Vagina (tissue), 2 donors: ENCODE data around the gene GCSAM. TPM values are rescaled to one million over a fixed set of nuclear protein-coding genes. Genes with fewer than 3 reads are reported as not detected.

Experiments used
- DNase-seq, 2 donors: peaks; one replicate each; pipeline ENCODE4 v3.0.0-alpha.2; 2017; ENCODE audit errors: extremely low spot score in 2 of 2
- H3K27ac ChIP-seq: fragments of 200-600 bp; sonication (generic); one replicate; pipeline ENCODE4 v1.5.1; 2019
- H3K27me3 ChIP-seq: fragments of 200-600 bp; sonication (generic); one replicate; pipeline ENCODE4 v1.5.1; 2019
- H3K36me3 ChIP-seq, 2 donors: fragments of 200-600 bp; sonication (generic); one replicate each; pipeline ENCODE4 v1.5.1; 2017 to 2019
- H3K4me1 ChIP-seq: fragments of 200-600 bp; sonication (generic); one replicate; pipeline ENCODE4 v1.5.1; 2019
- H3K4me3 ChIP-seq, 2 donors: fragments of 200-600 bp; sonication (generic); 1 replicate in 1 of 2; 2 replicates in 1 of 2; pipeline ENCODE4 v1.5.1; 2016 to 2019
- H3K9me3 ChIP-seq: fragments of 200-600 bp; sonication (generic); one replicate; pipeline ENCODE4 v1.5.1; 2019
- CTCF ChIP-seq, 3 experiments: fragments of 450-650 bp in 2 of 3; fragments of 200-600 bp in 1 of 3; sonication (generic) in 1 of 3; IDR thresholded peaks; one replicate each; pipeline ENCODE4 v1.5.1; 2017 to 2019; ENCODE audit warnings: antibody characterized with exemption in 3 of 3, mild to moderate bottlenecking in 2 of 3, moderate library complexity in 2 of 3
- POLR2A ChIP-seq, 2 donors: fragments of 450-650 bp; IDR thresholded peaks; one replicate each; pipeline ENCODE4 v1.6.1; 2017; ENCODE audit warnings: antibody characterized with exemption in 2 of 2, mild to moderate bottlenecking in 2 of 2, moderate library complexity in 2 of 2
- POLR2AphosphoS5 ChIP-seq, 2 donors: sonication (generic); formaldehyde crosslinking; IDR thresholded peaks; one replicate each; pipeline ENCODE4 v1.9.0; 2017; ENCODE audit warnings: antibody characterized with exemption in 2 of 2, mild to moderate bottlenecking in 2 of 2, low read depth in 1 of 2; ENCODE audit not compliant: insufficient read depth in 1 of 2
- intact Hi-C: fragments of 100-400 bp; cut with DNase I; formaldehyde crosslinking; loops from one replicate; pipeline ENCODE4 v1.15.1; 2023
- total RNA-seq: library from RNA; depleted of rRNA; stranded (reverse); fragments of >200 nt; gene quantifications from one replicate; pipeline ENCODE4 v1.2.3, GENCODE V29; 2016

Gene GCSAM
- total RNA-seq, 1 donor from 2014 or later: 1.5 TPM

DNA sequence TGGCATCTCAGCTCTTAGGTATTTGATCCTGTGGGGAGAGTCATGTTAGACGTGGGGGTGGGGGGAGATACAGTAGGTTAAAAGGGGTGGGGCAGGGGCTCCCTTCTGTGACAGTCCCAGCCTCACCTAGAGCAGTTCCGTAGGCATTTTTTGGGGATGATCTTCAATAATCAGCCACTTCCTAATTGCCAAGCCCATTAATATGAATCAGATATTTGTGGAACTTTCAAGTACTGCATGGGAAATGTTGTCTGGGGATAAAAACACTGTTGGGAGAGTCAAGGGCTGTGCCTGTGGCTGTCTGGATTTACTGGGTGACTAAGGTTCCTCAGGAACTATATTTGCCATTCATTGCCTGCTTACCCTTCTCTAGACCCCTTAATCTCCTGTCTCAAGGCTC is 37.3 kb downstream of the GCSAM start:
- Histone ChIP-seq H3K4me1 (no peaks in the 10 kb centered on the region), H3K27ac (no peak overlapping the region), H3K27me3 (no peaks in the 10 kb centered on the region), H3K36me3 (no peaks in the 10 kb centered on the region), H3K9me3 (no peaks in the 10 kb centered on the region), H3K4me3 (no peak overlapping the region)
- TF ChIP-seq CTCF (IDR thresholded peaks at IDR 0.05): no peak
- TF ChIP-seq POLR2A (IDR thresholded peaks at IDR 0.05): no peak
- TF ChIP-seq POLR2AphosphoS5 (IDR thresholded peaks at IDR 0.05; ENCODE audit: insufficient read depth in 1 of 2, low read depth in 1 of 2): no peak
- intact Hi-C loops: no loop called here
- DNase-seq: no peak

- H3K27ac ChIP-seq: no peak overlapping the region
- intact Hi-C loops: no loop called here
- DNase-seq: no peak
- H3K4me1 ChIP-seq: no peaks in the 10 kb centered on the region
- H3K36me3 ChIP-seq: no peaks in the 10 kb centered on the region
- no peak for TF ChIP-seq POLR2AphosphoS5 (IDR thresholded peaks at IDR 0.05; ENCODE audit: insufficient read depth in 1 of 2, low read depth in 1 of 2)
- no peak for TF ChIP-seq CTCF (IDR thresholded peaks at IDR 0.05)
- no peak for TF ChIP-seq POLR2A (IDR thresholded peaks at IDR 0.05)
- H3K27me3 ChIP-seq: no peaks in the 10 kb centered on the region
- H3K9me3 ChIP-seq: no peaks in the 10 kb centered on the region
- no peak overlapping the region for H3K4me3 ChIP-seq
Measured at GRCh38 chr3:112093180-112093522, 39.9 kb downstream of the GCSAM start.

DNA sequence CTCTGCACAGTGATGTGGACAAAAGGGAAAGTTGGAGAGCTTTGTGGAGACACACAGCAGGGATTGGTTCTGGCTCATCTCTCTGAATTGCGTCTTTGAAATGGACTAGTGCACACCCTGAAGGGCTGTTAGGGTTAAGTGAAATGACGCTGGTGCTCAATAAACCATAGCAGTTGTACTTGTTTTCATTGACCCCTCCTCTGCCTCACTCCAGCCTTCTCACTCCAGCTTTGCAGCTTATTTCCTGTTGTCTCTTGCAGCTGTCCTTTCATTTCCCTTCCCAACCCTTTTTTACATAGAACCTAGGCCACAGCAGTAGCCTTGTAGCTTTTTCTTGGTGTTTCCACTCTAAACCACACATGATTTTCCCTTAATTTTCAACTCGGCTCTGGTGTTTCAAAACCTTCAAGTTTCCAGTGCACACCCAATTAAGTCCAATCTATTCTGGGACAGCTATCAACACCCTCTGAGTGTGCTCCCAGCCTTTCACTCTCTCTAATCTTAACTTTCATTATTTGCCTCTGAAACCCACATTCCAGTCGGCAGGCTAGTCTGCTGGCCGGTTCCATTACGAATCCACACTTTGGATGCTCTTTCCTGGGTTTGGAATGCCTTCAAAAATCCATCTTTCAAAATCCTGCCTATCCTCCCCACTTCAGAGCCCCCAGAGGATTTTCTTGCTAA is 40.4 kb downstream of the GCSAM start:
- TF ChIP-seq CTCF (IDR thresholded peaks at IDR 0.05) (no peak), POLR2A (IDR thresholded peaks at IDR 0.05) (no peak), POLR2AphosphoS5 (IDR thresholded peaks at IDR 0.05; ENCODE audit: insufficient read depth in 1 of 2, low read depth in 1 of 2) (no peak)
- Histone ChIP-seq H3K4me3 (no peak overlapping the region), H3K9me3 (no peaks in the 10 kb centered on the region), H3K27me3 (no peaks in the 10 kb centered on the region), H3K36me3 (no peaks in the 10 kb centered on the region), H3K4me1 (peaks cover 4% of the 10 kb centered on the region), H3K27ac (no peak overlapping the region)
- intact Hi-C loops: no loop called here
- DNase-seq: no peak

- no peak overlapping the region for H3K27ac ChIP-seq
- DNase-seq: no peak
- no peaks in the 10 kb centered on the region for H3K36me3 ChIP-seq
- no peaks in the 10 kb centered on the region for H3K27me3 ChIP-seq
- H3K4me3 ChIP-seq: no peak overlapping the region
- peaks cover 16% of the 10 kb centered on the region for H3K4me1 ChIP-seq
- intact Hi-C loops: no loop called here
- no peaks in the 10 kb centered on the region for H3K9me3 ChIP-seq
- no peak for TF ChIP-seq POLR2A (IDR thresholded peaks at IDR 0.05)
- TF ChIP-seq CTCF (IDR thresholded peaks at IDR 0.05): no peak
- no peak for TF ChIP-seq POLR2AphosphoS5 (IDR thresholded peaks at IDR 0.05; ENCODE audit: insufficient read depth in 1 of 2, low read depth in 1 of 2)
Measured at GRCh38 chr3:112090887-112091586, 42.0 kb downstream of the GCSAM start.
